HEK293 (cell line): ENCODE measurements around the gene PHLDB3.

ENCODE experiments used
- CTCF ChIA-PET: fragments of 350-600 bp; formaldehyde crosslinking; extraction: SDS; loops from one replicate; lab custom pipeline; 2021; ENCODE audit warnings: antibody characterized with exemption; lab: Yijun Ruan, JAX
- POLR2A ChIA-PET: fragments of 300-600 bp; formaldehyde crosslinking; extraction: SDS; loops from one replicate; lab custom pipeline; 2020; ENCODE audit warnings: antibody characterized with exemption, inconsistent platforms; lab: Yijun Ruan, JAX
- H3K27ac ChIP-seq: fragments of 200-500 bp; sonication (Bioruptor generic); 2 replicates; pipeline ENCODE4 v1.5.1; 2014; ENCODE audit warnings: low read depth, low read length, control low read depth, inconsistent platforms; ENCODE audit errors: extremely low read depth
- H3K36me3 ChIP-seq, 2 experiments: fragments of 200-500 bp in 1 of 2; sonication (Bioruptor generic) in 1 of 2; 1 replicate in 1 of 2; 2 replicates in 1 of 2; pipeline ENCODE4 v1.5.1; 2014 to 2017; ENCODE audit warnings: inconsistent platforms in 2 of 2, low read length in 2 of 2; ENCODE audit not compliant: control insufficient read depth in 2 of 2, insufficient read depth in 1 of 2
- H3K4me1 ChIP-seq: fragments of 200-500 bp; sonication (Bioruptor generic); 2 replicates; pipeline ENCODE4 v1.5.1; 2014; ENCODE audit warnings: mild to moderate bottlenecking, low read length, inconsistent platforms; ENCODE audit not compliant: control insufficient read depth, insufficient read depth
- H3K4me3 ChIP-seq: 2 replicates; pipeline ENCODE4 v1.5.1; 2011; ENCODE audit warnings: low read depth, mild to moderate bottlenecking, control low read depth, low read length, moderate library complexity
- H3K9me3 ChIP-seq: fragments of 200-500 bp; sonication (Bioruptor generic); 2 replicates; pipeline ENCODE4 v1.5.1; 2014; ENCODE audit warnings: low read depth, low read length, inconsistent platforms; ENCODE audit not compliant: control insufficient read depth, insufficient read depth
- IKZF3 ChIP-seq: fragments of 450-650 bp; IDR thresholded peaks from 2 replicates; pipeline ENCODE4 v1.5.0; 2018; ENCODE audit warnings: missing biosample characterization, mild to moderate bottlenecking, missing genetic modification characterization, moderate library complexity
- KLF9 ChIP-seq: fragments of 450-650 bp; formaldehyde crosslinking; IDR thresholded peaks from 2 replicates; pipeline ENCODE4 v1.5.1; 2016; ENCODE audit warnings: missing biosample characterization, missing genetic modification characterization, low read depth
- PRDM1 ChIP-seq: fragments of 450-650 bp; formaldehyde crosslinking; IDR thresholded peaks from 2 replicates; pipeline ENCODE4; 2016; ENCODE audit warnings: missing biosample characterization, missing genetic modification characterization
- SCRT2 ChIP-seq: fragments of 450-650 bp; formaldehyde crosslinking; IDR thresholded peaks from 2 replicates; pipeline ENCODE4 v1.5.1; 2016; ENCODE audit warnings: missing biosample characterization, missing genetic modification characterization
- SP2 ChIP-seq: fragments of 450-650 bp; formaldehyde crosslinking; IDR thresholded peaks from 2 replicates; pipeline ENCODE4 v1.5.1; 2016; ENCODE audit warnings: missing biosample characterization, missing genetic modification characterization
- ZBTB48 ChIP-seq: fragments of 450-650 bp; formaldehyde crosslinking; IDR thresholded peaks from 2 replicates; pipeline ENCODE4 v1.5.1; 2016; ENCODE audit warnings: missing biosample characterization, missing genetic modification characterization
- ZBTB8A ChIP-seq: fragments of 450-650 bp; formaldehyde crosslinking; IDR thresholded peaks from 2 replicates; pipeline ENCODE4 v1.5.1; 2016; ENCODE audit warnings: missing biosample characterization, missing genetic modification characterization
- ZFP69B ChIP-seq: fragments of 450-650 bp; formaldehyde crosslinking; IDR thresholded peaks from 2 replicates; pipeline ENCODE4 v1.5.1; 2016; ENCODE audit warnings: missing biosample characterization, missing genetic modification characterization
- ZNF223 ChIP-seq: fragments of 450-650 bp; formaldehyde crosslinking; IDR thresholded peaks from 2 replicates; pipeline ENCODE4 v1.5.1; 2016; ENCODE audit warnings: missing biosample characterization, missing genetic modification characterization
- ZNF423 ChIP-seq: fragments of 450-650 bp; formaldehyde crosslinking; IDR thresholded peaks from 2 replicates; pipeline ENCODE4 v1.5.1; 2016; ENCODE audit warnings: missing biosample characterization, missing genetic modification characterization
- ZNF433 ChIP-seq: fragments of 450-650 bp; formaldehyde crosslinking; IDR thresholded peaks from 2 replicates; pipeline ENCODE4 v1.5.1; 2016; ENCODE audit warnings: missing biosample characterization, missing genetic modification characterization, low read depth
- ZNF664 ChIP-seq: fragments of 450-650 bp; formaldehyde crosslinking; IDR thresholded peaks from 2 replicates; pipeline ENCODE4 v1.5.1; 2016; ENCODE audit warnings: missing biosample characterization, missing genetic modification characterization
- ZNF747 ChIP-seq: fragments of 450-650 bp; formaldehyde crosslinking; IDR thresholded peaks from 2 replicates; pipeline ENCODE4 v1.5.1; 2016; ENCODE audit warnings: missing biosample characterization, missing genetic modification characterization
- ZSCAN23 ChIP-seq: fragments of 450-650 bp; formaldehyde crosslinking; IDR thresholded peaks from 2 replicates; pipeline ENCODE4 v1.5.1; 2016; ENCODE audit warnings: missing biosample characterization, missing genetic modification characterization
- TF ChIP-seq, protein P1 (sequence below): fragments of 450-650 bp; formaldehyde crosslinking; IDR thresholded peaks from 2 replicates; pipeline ENCODE4 v1.5.1; 2016; ENCODE audit warnings: missing biosample characterization, missing genetic modification characterization
- TF ChIP-seq, protein P2 (sequence below): fragments of 450-650 bp; formaldehyde crosslinking; optimal IDR thresholded peaks from 2 replicates; pipeline ENCODE3; 2016; ENCODE audit warnings: missing biosample characterization, mild to moderate bottlenecking, missing genetic modification characterization
- TF ChIP-seq, protein P3 (sequence below): fragments of 450-650 bp; formaldehyde crosslinking; IDR thresholded peaks from 2 replicates; pipeline ENCODE4 v1.5.1; 2016; ENCODE audit warnings: missing biosample characterization, missing genetic modification characterization
- TF ChIP-seq, protein P4 (sequence below): fragments of 450-650 bp; formaldehyde crosslinking; IDR thresholded peaks from 2 replicates; pipeline ENCODE4 v1.5.1; 2016; ENCODE audit warnings: missing biosample characterization, missing genetic modification characterization
- TF ChIP-seq, protein P5 (sequence below): fragments of 450-650 bp; formaldehyde crosslinking; IDR thresholded peaks from 2 replicates; pipeline ENCODE4 v1.5.1; 2016; ENCODE audit warnings: missing biosample characterization, missing genetic modification characterization
- TF ChIP-seq, protein P6 (sequence below): fragments of 450-650 bp; IDR thresholded peaks from 2 replicates; pipeline ENCODE4 v1.5.1; 2018; ENCODE audit warnings: missing biosample characterization, mild to moderate bottlenecking, missing genetic modification characterization

Gene PHLDB3

DNA sequence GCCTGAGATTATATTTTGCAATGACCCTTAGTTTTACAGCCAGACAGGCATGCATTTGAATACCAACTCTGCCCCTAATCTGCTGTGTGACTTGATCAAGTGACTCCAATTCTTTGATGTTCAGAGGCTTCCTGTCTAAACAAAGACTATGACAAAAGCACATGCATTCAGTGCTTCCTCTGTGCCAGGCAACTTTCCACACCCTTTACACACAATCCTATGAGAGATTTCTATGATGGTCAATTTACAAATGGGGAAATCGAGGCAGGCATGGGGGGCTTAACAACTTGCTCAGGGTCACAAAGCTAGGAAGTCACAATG lies 35.4 kb downstream of the PHLDB3 start:
- no peak for TF ChIP-seq IKZF3
- no peak for TF ChIP-seq SP2 (tag by site-specific recombination)
- no peak for TF ChIP-seq ZNF433 (tag by site-specific recombination)
- TF ChIP-seq, protein P1, sequence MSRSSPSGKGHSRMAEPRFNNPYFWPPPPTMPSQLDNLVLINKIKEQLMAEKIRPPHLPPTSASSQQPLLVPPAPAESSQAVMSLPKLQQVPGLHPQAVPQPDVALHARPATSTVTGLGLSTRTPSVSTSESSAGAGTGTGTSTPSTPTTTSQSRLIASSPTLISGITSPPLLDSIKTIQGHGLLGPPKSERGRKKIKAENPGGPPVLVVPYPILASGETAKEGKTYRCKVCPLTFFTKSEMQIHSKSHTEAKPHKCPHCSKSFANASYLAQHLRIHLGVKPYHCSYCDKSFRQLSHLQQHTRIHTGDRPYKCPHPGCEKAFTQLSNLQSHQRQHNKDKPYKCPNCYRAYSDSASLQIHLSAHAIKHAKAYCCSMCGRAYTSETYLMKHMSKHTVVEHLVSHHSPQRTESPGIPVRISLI (tag by site-specific recombination): no peak
- TF ChIP-seq SCRT2: no peak
- TF ChIP-seq, protein P2, sequence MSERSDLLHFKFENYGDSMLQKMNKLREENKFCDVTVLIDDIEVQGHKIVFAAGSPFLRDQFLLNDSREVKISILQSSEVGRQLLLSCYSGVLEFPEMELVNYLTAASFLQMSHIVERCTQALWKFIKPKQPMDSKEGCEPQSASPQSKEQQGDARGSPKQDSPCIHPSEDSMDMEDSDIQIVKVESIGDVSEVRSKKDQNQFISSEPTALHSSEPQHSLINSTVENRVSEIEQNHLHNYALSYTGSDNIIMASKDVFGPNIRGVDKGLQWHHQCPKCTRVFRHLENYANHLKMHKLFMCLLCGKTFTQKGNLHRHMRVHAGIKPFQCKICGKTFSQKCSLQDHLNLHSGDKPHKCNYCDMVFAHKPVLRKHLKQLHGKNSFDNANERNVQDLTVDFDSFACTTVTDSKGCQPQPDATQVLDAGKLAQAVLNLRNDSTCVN: no peak
- no peak for TF ChIP-seq ZNF223
- TF ChIP-seq, protein P3, sequence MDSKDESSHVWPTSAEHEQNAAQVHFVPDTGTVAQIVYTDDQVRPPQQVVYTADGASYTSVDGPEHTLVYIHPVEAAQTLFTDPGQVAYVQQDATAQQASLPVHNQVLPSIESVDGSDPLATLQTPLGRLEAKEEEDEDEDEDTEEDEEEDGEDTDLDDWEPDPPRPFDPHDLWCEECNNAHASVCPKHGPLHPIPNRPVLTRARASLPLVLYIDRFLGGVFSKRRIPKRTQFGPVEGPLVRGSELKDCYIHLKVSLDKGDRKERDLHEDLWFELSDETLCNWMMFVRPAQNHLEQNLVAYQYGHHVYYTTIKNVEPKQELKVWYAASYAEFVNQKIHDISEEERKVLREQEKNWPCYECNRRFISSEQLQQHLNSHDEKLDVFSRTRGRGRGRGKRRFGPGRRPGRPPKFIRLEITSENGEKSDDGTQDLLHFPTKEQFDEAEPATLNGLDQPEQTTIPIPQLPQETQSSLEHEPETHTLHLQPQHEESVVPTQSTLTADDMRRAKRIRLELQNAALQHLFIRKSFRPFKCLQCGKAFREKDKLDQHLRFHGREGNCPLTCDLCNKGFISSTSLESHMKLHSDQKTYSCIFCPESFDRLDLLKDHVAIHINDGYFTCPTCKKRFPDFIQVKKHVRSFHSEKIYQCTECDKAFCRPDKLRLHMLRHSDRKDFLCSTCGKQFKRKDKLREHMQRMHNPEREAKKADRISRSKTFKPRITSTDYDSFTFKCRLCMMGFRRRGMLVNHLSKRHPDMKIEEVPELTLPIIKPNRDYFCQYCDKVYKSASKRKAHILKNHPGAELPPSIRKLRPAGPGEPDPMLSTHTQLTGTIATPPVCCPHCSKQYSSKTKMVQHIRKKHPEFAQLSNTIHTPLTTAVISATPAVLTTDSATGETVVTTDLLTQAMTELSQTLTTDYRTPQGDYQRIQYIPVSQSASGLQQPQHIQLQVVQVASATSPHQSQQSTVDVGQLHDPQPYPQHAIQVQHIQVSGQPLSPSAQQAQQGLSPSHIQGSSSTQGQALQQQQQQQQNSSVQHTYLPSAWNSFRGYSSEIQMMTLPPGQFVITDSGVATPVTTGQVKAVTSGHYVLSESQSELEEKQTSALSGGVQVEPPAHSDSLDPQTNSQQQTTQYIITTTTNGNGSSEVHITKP: no peak
- TF ChIP-seq ZSCAN23 (tag by site-specific recombination): no peak
- no peak for TF ChIP-seq ZNF423 (tag by site-specific recombination)
- TF ChIP-seq, protein P4, sequence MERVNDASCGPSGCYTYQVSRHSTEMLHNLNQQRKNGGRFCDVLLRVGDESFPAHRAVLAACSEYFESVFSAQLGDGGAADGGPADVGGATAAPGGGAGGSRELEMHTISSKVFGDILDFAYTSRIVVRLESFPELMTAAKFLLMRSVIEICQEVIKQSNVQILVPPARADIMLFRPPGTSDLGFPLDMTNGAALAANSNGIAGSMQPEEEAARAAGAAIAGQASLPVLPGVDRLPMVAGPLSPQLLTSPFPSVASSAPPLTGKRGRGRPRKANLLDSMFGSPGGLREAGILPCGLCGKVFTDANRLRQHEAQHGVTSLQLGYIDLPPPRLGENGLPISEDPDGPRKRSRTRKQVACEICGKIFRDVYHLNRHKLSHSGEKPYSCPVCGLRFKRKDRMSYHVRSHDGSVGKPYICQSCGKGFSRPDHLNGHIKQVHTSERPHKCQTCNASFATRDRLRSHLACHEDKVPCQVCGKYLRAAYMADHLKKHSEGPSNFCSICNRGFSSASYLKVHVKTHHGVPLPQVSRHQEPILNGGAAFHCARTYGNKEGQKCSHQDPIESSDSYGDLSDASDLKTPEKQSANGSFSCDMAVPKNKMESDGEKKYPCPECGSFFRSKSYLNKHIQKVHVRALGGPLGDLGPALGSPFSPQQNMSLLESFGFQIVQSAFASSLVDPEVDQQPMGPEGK (tag by site-specific recombination): no peak
- TF ChIP-seq ZFP69B (tag by site-specific recombination): no peak
- no peak for TF ChIP-seq ZBTB48 (tag by site-specific recombination)
- CTCF ChIA-PET: interaction anchor here (0.6 to 1.8 kb wide), 7 partner anchors 14 to 51 kb away, joined by 3 to 16 read pairs (median 3); no protein-coding TSS in a partner anchor
- Histone ChIP-seq H3K4me3 (no peak overlapping the region), H3K4me1 (peaks cover 13% of the 10 kb centered on the region; the same call in 1 of the 2 replicates), H3K9me3 (no peaks in the 10 kb centered on the region), H3K36me3 (no peaks in the 10 kb centered on the region), H3K27ac (no peak overlapping the region)
- POLR2A ChIA-PET: no interaction called here

DNA sequence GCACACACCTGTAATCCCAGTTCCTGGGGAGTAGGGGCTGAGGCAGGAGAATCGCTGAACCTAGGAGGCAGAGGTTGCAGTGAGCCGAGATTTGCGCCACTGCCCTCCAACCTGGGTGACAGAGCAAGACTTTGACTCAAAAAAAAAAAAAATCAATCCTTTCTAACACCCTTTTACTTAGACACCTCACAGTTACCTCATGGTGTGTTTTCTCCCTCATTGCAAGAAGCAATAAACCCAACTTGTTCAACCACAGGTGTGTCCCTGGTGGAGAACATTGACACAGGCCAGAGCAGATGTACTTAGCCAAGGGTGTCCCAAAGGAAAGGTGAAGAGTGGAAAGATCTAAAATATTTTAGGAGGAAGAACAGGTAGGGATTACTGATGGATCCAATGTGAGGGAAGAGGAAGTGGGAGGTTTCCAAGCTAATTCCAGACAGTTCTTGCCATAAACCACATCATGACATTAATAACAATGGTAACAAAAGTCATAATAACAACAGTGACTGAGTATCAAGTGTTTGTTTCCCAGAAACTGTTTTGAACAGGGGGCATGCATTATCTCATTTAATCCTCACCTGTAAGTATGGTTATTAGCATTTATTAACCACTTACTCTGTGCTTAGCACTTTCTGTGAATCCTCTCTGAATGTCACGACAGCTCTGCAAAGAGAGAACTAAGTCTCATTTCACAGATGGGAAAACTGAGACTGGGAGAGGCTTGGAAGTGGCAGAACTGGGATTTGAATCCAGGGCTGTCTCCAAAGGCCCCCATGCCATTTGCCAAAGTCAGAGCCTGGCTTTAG lies 36.0 kb downstream of the PHLDB3 start:
- no peaks in the 10 kb centered on the region for H3K36me3 ChIP-seq
- ChIA-PET POLR2A (interaction anchor here (0.7 kb wide), 1 partner anchor 52 kb away, joined by 4 read pairs; no protein-coding TSS in a partner anchor), CTCF (interaction anchor here (0.6 to 1.8 kb wide), 7 partner anchors 14 to 51 kb away, joined by 3 to 16 read pairs (median 3); no protein-coding TSS in a partner anchor)
- TF ChIP-seq ZNF747 (tag by site-specific recombination) (peak; percentile 66; the same call in 1 of the 2 replicates), PRDM1 (0 out of 2 replicates have a peak, but pooled peaks have one; percentile 23), ZBTB8A (tag by site-specific recombination) (no peak), ZNF664 (tag by site-specific recombination) (peak; percentile 97), KLF9 (tag by site-specific recombination) (no peak), SP2 (tag by site-specific recombination) (no peak)
- TF ChIP-seq, protein P5, sequence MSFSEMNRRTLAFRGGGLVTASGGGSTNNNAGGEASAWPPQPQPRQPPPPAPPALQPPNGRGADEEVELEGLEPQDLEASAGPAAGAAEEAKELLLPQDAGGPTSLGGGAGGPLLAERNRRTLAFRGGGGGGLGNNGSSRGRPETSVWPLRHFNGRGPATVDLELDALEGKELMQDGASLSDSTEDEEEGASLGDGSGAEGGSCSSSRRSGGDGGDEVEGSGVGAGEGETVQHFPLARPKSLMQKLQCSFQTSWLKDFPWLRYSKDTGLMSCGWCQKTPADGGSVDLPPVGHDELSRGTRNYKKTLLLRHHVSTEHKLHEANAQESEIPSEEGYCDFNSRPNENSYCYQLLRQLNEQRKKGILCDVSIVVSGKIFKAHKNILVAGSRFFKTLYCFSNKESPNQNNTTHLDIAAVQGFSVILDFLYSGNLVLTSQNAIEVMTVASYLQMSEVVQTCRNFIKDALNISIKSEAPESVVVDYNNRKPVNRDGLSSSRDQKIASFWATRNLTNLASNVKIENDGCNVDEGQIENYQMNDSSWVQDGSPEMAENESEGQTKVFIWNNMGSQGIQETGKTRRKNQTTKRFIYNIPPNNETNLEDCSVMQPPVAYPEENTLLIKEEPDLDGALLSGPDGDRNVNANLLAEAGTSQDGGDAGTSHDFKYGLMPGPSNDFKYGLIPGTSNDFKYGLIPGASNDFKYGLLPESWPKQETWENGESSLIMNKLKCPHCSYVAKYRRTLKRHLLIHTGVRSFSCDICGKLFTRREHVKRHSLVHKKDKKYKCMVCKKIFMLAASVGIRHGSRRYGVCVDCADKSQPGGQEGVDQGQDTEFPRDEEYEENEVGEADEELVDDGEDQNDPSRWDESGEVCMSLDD (tag by site-specific recombination): no peak
- TF ChIP-seq, protein P6, sequence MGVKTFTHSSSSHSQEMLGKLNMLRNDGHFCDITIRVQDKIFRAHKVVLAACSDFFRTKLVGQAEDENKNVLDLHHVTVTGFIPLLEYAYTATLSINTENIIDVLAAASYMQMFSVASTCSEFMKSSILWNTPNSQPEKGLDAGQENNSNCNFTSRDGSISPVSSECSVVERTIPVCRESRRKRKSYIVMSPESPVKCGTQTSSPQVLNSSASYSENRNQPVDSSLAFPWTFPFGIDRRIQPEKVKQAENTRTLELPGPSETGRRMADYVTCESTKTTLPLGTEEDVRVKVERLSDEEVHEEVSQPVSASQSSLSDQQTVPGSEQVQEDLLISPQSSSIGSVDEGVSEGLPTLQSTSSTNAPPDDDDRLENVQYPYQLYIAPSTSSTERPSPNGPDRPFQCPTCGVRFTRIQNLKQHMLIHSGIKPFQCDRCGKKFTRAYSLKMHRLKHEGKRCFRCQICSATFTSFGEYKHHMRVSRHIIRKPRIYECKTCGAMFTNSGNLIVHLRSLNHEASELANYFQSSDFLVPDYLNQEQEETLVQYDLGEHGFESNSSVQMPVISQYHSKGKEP (tag by site-specific recombination): no peak
- H3K4me1 ChIP-seq: peaks cover 13% of the 10 kb centered on the region; the same call in 1 of the 2 replicates
- H3K4me3 ChIP-seq: no peak overlapping the region
- H3K9me3 ChIP-seq: no peaks in the 10 kb centered on the region
- no peak overlapping the region for H3K27ac ChIP-seq
